Activated T-helper 2 cell treated with anti-CD3 and anti-CD28 coated beads, Interferon-gamma antibody, Interleukin-2, Interleukin-4, amounts not matched to agents 10 μg/mL and 5 μg/mL and 100 μg/mL, durations not matched to agents 14 hours and 24 hours and 36 hours (primary cell): Measurements from ENCODE around the gene SYNE2. TPM values are rescaled to one million over a fixed set of nuclear protein-coding genes. Genes with fewer than 3 reads are reported as not detected.
"Not testable (repeated sequence)": the region's sequence is repeated elsewhere in the genome, so short reads cannot be mapped to it uniquely, and the experiment has no call there.

Experiments used
- DNase-seq: peaks from one replicate; pipeline ENCODE4 v3.0.0; 2021; ENCODE audit warnings: low spot score
- H3K27ac Mint-ChIP-seq: one replicate; pipeline ENCODE4 v1.8.0; 2021; ENCODE audit warnings: mixed read lengths
- H3K27me3 Mint-ChIP-seq: one replicate; pipeline ENCODE4 v1.8.0; 2021; ENCODE audit warnings: low read depth, mixed read lengths
- H3K36me3 Mint-ChIP-seq: one replicate; pipeline ENCODE4 v1.8.0; 2021; ENCODE audit warnings: low read depth, mixed read lengths
- H3K4me1 Mint-ChIP-seq: one replicate; pipeline ENCODE4 v1.8.0; 2021; ENCODE audit warnings: low read depth, mixed read lengths
- H3K4me3 Mint-ChIP-seq: one replicate; pipeline ENCODE4 v1.8.0; 2021; ENCODE audit warnings: low read depth, mild to moderate bottlenecking, moderate library complexity, mixed read lengths
- H3K9me3 Mint-ChIP-seq: one replicate; pipeline ENCODE4 v1.8.0; 2021; ENCODE audit warnings: mixed read lengths
- intact Hi-C: fragments of 100-400 bp; cut with micrococcal nuclease; formaldehyde crosslinking; loops from one replicate; pipeline ENCODE4 v1.15.1; 2023
- total RNA-seq: library from RNA; stranded (reverse); gene quantifications from 2 replicates; pipeline ENCODE4 v1.2.3, GENCODE V29; 2022

The SYNE2 gene
- 15.2 and 16.1 TPM in 2 replicates for total RNA-seq

- Mint-ChIP-seq H3K4me1 (peaks cover 38% of the 10 kb centered on the region), H3K36me3 (peaks cover 11% of the 10 kb centered on the region), H3K27ac (peak within 1 kb of the TSS; percentile 89), H3K9me3 (no peaks in the 10 kb centered on the region), H3K4me3 (peak within 1 kb of the TSS; percentile 93), H3K27me3 (peaks cover 46% of the 10 kb centered on the region)
- intact Hi-C loops, result loop anchor here (5.0 to 10.0 kb wide), 7 partner anchors 52 to 652 kb away; partner anchors contain the start of genes PPP2R5E, SGPP1, ZBTB1 and ZBTB25
- peak; percentile 76 for DNase-seq
These were observed at the start of gene SYNE2 for GRCh38 chr14:63852817-63853731. Gene SYNE2, plus strand, starts transcription at chr14:63853004. Its CDS starts 56,145 bp downstream, at chr14:63909149.

- intact Hi-C loops, H3K4me1 Mint-ChIP-seq: not testable (repeated sequence)
These were observed 49.5 kb upstream of the SYNE2 start for GRCh38 chr14:63803221-63803791.

GRCh38 chr14:63806064-63806463 lies 46.7 kb upstream of the SYNE2 start:
- DNase-seq, H3K27me3 Mint-ChIP-seq, H3K36me3 Mint-ChIP-seq, H3K9me3 Mint-ChIP-seq, H3K4me3 Mint-ChIP-seq, intact Hi-C loops, H3K4me1 Mint-ChIP-seq, H3K27ac Mint-ChIP-seq: not testable (repeated sequence)

More at GRCh38 chr14:63803221-63803791, 49.5 kb upstream of the SYNE2 start:
- H3K9me3 Mint-ChIP-seq, H3K27me3 Mint-ChIP-seq, H3K4me3 Mint-ChIP-seq, H3K27ac Mint-ChIP-seq, H3K36me3 Mint-ChIP-seq, DNase-seq: not testable (repeated sequence)

- H3K4me1 Mint-ChIP-seq, H3K36me3 Mint-ChIP-seq, intact Hi-C loops, H3K9me3 Mint-ChIP-seq, H3K4me3 Mint-ChIP-seq, H3K27me3 Mint-ChIP-seq, H3K27ac Mint-ChIP-seq, DNase-seq: not testable (repeated sequence)
These were observed 41.1 kb upstream of the SYNE2 start for GRCh38 chr14:63811692-63812091.

GRCh38 chr14:63833728-63834127 lies 19.1 kb upstream of the SYNE2 start:
- H3K4me1 Mint-ChIP-seq, result no peaks in the 10 kb centered on the region
- H3K4me3 Mint-ChIP-seq, result no peak overlapping the region
- no peak overlapping the region for H3K27ac Mint-ChIP-seq
- DNase-seq, result no peak
- no peaks in the 10 kb centered on the region for H3K36me3 Mint-ChIP-seq
- no peaks in the 10 kb centered on the region for H3K9me3 Mint-ChIP-seq
- H3K27me3 Mint-ChIP-seq, result peaks cover 9% of the 10 kb centered on the region
- intact Hi-C loops, result no loop called here

GRCh38 chr14:63840981-63841380 lies 11.8 kb upstream of the SYNE2 start:
- H3K27ac Mint-ChIP-seq, result no peak overlapping the region
- no peak overlapping the region for H3K4me3 Mint-ChIP-seq
- no peaks in the 10 kb centered on the region for H3K36me3 Mint-ChIP-seq
- peaks cover 10% of the 10 kb centered on the region for H3K9me3 Mint-ChIP-seq
- intact Hi-C loops, result no loop called here
- DNase-seq, result peak; percentile 18
- H3K4me1 Mint-ChIP-seq, result peaks cover 3% of the 10 kb centered on the region
- H3K27me3 Mint-ChIP-seq, result peaks cover 14% of the 10 kb centered on the region

- H3K9me3 Mint-ChIP-seq, result peaks cover 10% of the 10 kb centered on the region
- H3K27ac Mint-ChIP-seq, result no peak overlapping the region
- peaks cover 9% of the 10 kb centered on the region for H3K27me3 Mint-ChIP-seq
- peaks cover 3% of the 10 kb centered on the region for H3K4me1 Mint-ChIP-seq
- no peaks in the 10 kb centered on the region for H3K36me3 Mint-ChIP-seq
- no peak overlapping the region for H3K4me3 Mint-ChIP-seq
- no peak for DNase-seq
- intact Hi-C loops, result no loop called here
These were observed 9.0 kb upstream of the SYNE2 start for GRCh38 chr14:63843796-63844195.

- no peak for DNase-seq
- Mint-ChIP-seq H3K4me3 (no peak overlapping the region), H3K9me3 (no peaks in the 10 kb centered on the region), H3K27me3 (peaks cover 30% of the 10 kb centered on the region), H3K36me3 (no peaks in the 10 kb centered on the region), H3K27ac (no peak overlapping the region), H3K4me1 (peaks cover 9% of the 10 kb centered on the region)
- intact Hi-C loops, result no loop called here
These were observed 3.9 kb upstream of the SYNE2 start for GRCh38 chr14:63848890-63849289.

GRCh38 chr14:63852271-63852816 lies 460 bp upstream of the SYNE2 start:
- intact Hi-C loops, result loop anchor here (5.0 to 10.0 kb wide), 7 partner anchors 52 to 652 kb away; partner anchors contain the start of genes PPP2R5E, SGPP1, ZBTB1 and ZBTB25

GRCh38 chr14:63853831-63854293 lies 1.1 kb downstream of the SYNE2 start:
- H3K27me3 Mint-ChIP-seq, result peaks cover 43% of the 10 kb centered on the region
- H3K4me1 Mint-ChIP-seq, result peaks cover 38% of the 10 kb centered on the region

More at GRCh38 chr14:63852271-63852816, 460 bp upstream of the SYNE2 start:
- Mint-ChIP-seq H3K27me3 (peaks cover 43% of the 10 kb centered on the region), H3K4me3 (peak overlapping the region; percentile 84), H3K9me3 (no peaks in the 10 kb centered on the region), H3K36me3 (peaks cover 6% of the 10 kb centered on the region), H3K4me1 (peaks cover 33% of the 10 kb centered on the region), H3K27ac (peak overlapping the region; percentile 40)
- DNase-seq, result no peak

GRCh38 chr14:63854330-63854729 lies 1.5 kb downstream of the SYNE2 start:
- intact Hi-C loops, result loop anchor here (1.0 to 10.0 kb wide), 8 partner anchors 10 to 650 kb away; partner anchors contain the start of genes PPP2R5E, SGPP1, ZBTB1 and ZBTB25
- Mint-ChIP-seq H3K36me3 (peaks cover 11% of the 10 kb centered on the region), H3K27me3 (peaks cover 42% of the 10 kb centered on the region)

More at GRCh38 chr14:63853831-63854293, 1.1 kb downstream of the SYNE2 start:
- Mint-ChIP-seq H3K27ac (peak overlapping the region; percentile 83), H3K4me3 (peak overlapping the region; percentile 93), H3K9me3 (no peaks in the 10 kb centered on the region), H3K36me3 (peaks cover 11% of the 10 kb centered on the region)
- peak; percentile 29 for DNase-seq
- intact Hi-C loops, result loop anchor here (1.0 to 10.0 kb wide), 8 partner anchors 10 to 651 kb away; partner anchors contain the start of genes PPP2R5E, SGPP1, ZBTB1 and ZBTB25

GRCh38 chr14:63855281-63855680 lies 2.5 kb downstream of the SYNE2 start:
- no peaks in the 10 kb centered on the region for H3K9me3 Mint-ChIP-seq
- H3K27me3 Mint-ChIP-seq, result peaks cover 41% of the 10 kb centered on the region
- peaks cover 14% of the 10 kb centered on the region for H3K36me3 Mint-ChIP-seq
- no peak for DNase-seq
- peak overlapping the region; percentile 45 for H3K4me3 Mint-ChIP-seq
- intact Hi-C loops, result loop anchor here (10.0 kb wide), 5 partner anchors 50 to 650 kb away; partner anchors contain the start of genes PPP2R5E, ZBTB1 and ZBTB25
- H3K4me1 Mint-ChIP-seq, result peaks cover 43% of the 10 kb centered on the region
- no peak overlapping the region for H3K27ac Mint-ChIP-seq

More at GRCh38 chr14:63854330-63854729, 1.5 kb downstream of the SYNE2 start:
- no peaks in the 10 kb centered on the region for H3K9me3 Mint-ChIP-seq
- peaks cover 38% of the 10 kb centered on the region for H3K4me1 Mint-ChIP-seq
- H3K4me3 Mint-ChIP-seq, result peak overlapping the region; percentile 93
- DNase-seq, result no peak
- no peak overlapping the region for H3K27ac Mint-ChIP-seq
